Stimulated activated memory B cell treated with anti-CD40 and anti-IgM and Interleukin-4, amounts not matched to agents 10 μg/mL and 1 μg/mL and 100 μg/mL, for 72 hours (primary cell): ENCODE results near the gene ABI1.

Experiments
- ATAC-seq: fragments of 150-1000 bp; cut with Tn5 transposase; 2 replicates; pipeline ENCODE4 v1.10.0; 2021
- H3K27ac Mint-ChIP-seq: one replicate; pipeline ENCODE4 v1.8.0; 2022; ENCODE audit warnings: mild to moderate bottlenecking, mixed read lengths
- H3K27me3 Mint-ChIP-seq: one replicate; pipeline ENCODE4 v1.8.0; 2022; ENCODE audit warnings: mixed read lengths
- H3K36me3 Mint-ChIP-seq: one replicate; pipeline ENCODE4 v1.8.0; 2022; ENCODE audit warnings: mixed read lengths
- H3K4me1 Mint-ChIP-seq: one replicate; pipeline ENCODE4 v1.8.0; 2022; ENCODE audit warnings: mixed read lengths
- H3K4me3 Mint-ChIP-seq: one replicate; pipeline ENCODE4 v1.8.0; 2022; ENCODE audit warnings: mild to moderate bottlenecking, moderate library complexity, mixed read lengths
- H3K9me3 Mint-ChIP-seq: one replicate; pipeline ENCODE4 v1.8.0; 2022; ENCODE audit warnings: mixed read lengths

Gene ABI1

GRCh38 chr10:26730552-26730951 lies 130.2 kb downstream of the ABI1 start:
- Mint-ChIP-seq H3K27ac (peak overlapping the region; percentile 54), H3K36me3 (peaks cover 53% of the 10 kb centered on the region)
- peak; percentile 67 for ATAC-seq

DNA sequence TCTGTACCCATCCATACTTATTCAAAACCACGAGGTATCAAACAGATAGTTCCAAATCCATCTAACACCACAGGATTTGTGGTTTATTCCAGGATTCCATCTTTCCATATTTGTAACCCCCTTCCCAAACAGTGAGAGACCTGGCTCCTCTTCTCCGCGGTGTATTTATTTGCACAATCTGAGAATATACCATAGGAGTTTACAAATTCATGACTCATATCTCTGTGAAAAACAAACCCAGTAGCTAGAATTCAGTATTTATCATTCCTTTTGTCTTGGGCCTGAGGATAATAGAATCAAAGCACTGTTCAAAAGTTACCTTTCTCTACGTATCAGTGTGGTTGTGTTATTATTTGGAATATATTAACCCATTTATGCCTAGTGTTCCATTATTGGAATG lies 131.4 kb downstream of the ABI1 start:
- no peak overlapping the region for H3K27ac Mint-ChIP-seq
- no peaks in the 10 kb centered on the region for H3K9me3 Mint-ChIP-seq
- H3K36me3 Mint-ChIP-seq, result peaks cover 44% of the 10 kb centered on the region
- H3K4me1 Mint-ChIP-seq, result peaks cover 16% of the 10 kb centered on the region
- no peak overlapping the region for H3K4me3 Mint-ChIP-seq
- no peak for ATAC-seq
- H3K27me3 Mint-ChIP-seq, result no peaks in the 10 kb centered on the region

More at GRCh38 chr10:26730552-26730951, 130.2 kb downstream of the ABI1 start:
- Mint-ChIP-seq H3K4me3 (no peak overlapping the region), H3K9me3 (no peaks in the 10 kb centered on the region), H3K27me3 (no peaks in the 10 kb centered on the region), H3K4me1 (peaks cover 16% of the 10 kb centered on the region)

DNA sequence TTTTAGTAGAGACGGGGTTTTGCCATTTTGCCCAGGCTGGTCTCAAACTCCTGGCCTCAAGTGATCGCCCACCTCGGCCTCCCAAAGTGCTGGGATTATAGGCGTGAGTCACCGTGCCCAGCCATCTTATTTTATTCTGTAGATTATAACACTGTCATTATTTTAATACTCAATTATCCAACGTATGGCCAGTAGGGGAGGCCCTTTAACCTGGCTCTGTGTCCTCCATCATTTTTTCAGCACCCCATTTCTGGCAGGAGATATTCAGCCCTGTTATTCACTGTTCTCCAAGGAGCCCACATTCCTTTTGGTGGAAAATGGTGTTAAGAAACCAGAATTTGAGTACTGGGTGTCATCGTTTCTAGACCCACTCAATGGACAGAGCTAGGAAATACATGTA lies 131.8 kb downstream of the ABI1 start:
- H3K9me3 Mint-ChIP-seq, result no peaks in the 10 kb centered on the region
- no peak for ATAC-seq
- no peak overlapping the region for H3K27ac Mint-ChIP-seq
- H3K27me3 Mint-ChIP-seq, result no peaks in the 10 kb centered on the region
- H3K36me3 Mint-ChIP-seq, result peaks cover 46% of the 10 kb centered on the region
- H3K4me3 Mint-ChIP-seq, result no peak overlapping the region
- H3K4me1 Mint-ChIP-seq, result peaks cover 16% of the 10 kb centered on the region

GRCh38 chr10:26727005-26727404 lies 133.8 kb downstream of the ABI1 start:
- H3K4me3 Mint-ChIP-seq, result no peak overlapping the region
- peaks cover 16% of the 10 kb centered on the region for H3K4me1 Mint-ChIP-seq
- H3K9me3 Mint-ChIP-seq, result no peaks in the 10 kb centered on the region
- peaks cover 35% of the 10 kb centered on the region for H3K36me3 Mint-ChIP-seq
- no peaks in the 10 kb centered on the region for H3K27me3 Mint-ChIP-seq
- no peak overlapping the region for H3K27ac Mint-ChIP-seq
- ATAC-seq, result no peak

DNA sequence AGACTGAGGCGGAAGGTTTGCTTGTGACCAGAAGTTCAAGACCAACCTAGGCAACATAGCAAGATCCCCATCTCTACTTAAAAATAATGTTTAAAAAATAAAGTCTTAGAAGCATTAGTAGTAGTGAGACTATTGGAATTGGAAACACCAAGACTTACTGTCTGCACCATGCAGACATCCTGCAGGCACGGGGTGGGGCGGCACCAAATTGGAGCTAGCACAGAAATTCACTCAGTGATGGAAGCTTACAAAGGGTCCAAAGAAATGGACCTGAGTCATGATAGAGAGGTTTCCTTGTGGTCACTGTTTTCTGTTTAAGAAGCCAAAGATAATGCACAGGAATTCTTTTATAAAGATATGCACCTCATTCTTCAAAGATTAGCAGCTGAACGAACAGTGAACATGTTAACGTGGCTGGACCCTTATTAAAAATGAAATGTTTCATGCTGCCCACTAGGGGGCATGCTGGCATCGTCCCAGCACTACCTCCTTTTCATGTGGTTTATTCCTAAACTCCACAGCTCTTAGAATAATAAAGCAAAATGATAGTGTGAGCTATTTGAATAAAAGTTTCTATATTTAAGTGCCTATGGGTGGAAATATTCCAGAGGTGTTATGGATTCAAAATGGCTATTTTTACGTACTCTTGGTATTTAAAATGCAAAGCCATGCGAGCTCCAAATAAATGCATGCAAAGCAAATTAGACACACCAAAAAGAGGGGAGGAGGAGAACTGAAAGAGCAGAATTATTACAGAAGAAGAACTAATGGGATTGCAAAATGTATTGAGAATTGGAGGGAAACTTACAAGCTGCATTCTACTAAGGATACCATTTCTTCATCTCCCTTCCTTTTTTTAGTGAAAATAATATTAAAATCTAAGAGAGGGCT lies 134.7 kb downstream of the ABI1 start:
- H3K36me3 Mint-ChIP-seq, result peaks cover 27% of the 10 kb centered on the region
- no peaks in the 10 kb centered on the region for H3K27me3 Mint-ChIP-seq
- peaks cover 16% of the 10 kb centered on the region for H3K4me1 Mint-ChIP-seq
- ATAC-seq, result no peak
- no peaks in the 10 kb centered on the region for H3K9me3 Mint-ChIP-seq
- H3K27ac Mint-ChIP-seq, result peak overlapping the region; percentile 35
- no peak overlapping the region for H3K4me3 Mint-ChIP-seq

DNA sequence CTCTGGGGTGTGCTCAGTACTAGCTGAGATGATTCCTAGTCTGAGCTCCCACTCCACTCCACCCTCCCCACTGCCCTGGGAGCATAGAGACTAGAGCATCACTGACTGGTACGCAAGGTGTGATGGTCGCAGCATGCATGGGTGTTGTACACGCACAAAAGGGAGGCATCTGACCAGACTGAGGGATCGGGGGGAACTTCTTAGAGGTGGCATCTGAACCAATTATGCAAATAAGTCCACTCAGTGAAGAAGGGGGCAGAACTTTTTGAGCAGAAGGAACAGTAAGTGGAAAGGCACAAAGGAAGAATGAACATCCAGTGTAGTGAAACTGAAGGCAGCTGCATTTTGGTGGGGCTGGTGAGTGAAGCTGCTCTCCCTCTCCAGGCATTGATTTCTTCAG lies 137.7 kb downstream of the ABI1 start:
- peaks cover 31% of the 10 kb centered on the region for H3K36me3 Mint-ChIP-seq
- H3K4me3 Mint-ChIP-seq, result no peak overlapping the region
- no peak overlapping the region for H3K27ac Mint-ChIP-seq
- ATAC-seq, result no peak
- H3K9me3 Mint-ChIP-seq, result no peaks in the 10 kb centered on the region
- no peaks in the 10 kb centered on the region for H3K27me3 Mint-ChIP-seq
- peaks cover 6% of the 10 kb centered on the region for H3K4me1 Mint-ChIP-seq

GRCh38 chr10:26721561-26721960 lies 139.2 kb downstream of the ABI1 start:
- Mint-ChIP-seq H3K27ac (no peak overlapping the region), H3K36me3 (peaks cover 23% of the 10 kb centered on the region), H3K9me3 (no peaks in the 10 kb centered on the region), H3K27me3 (no peaks in the 10 kb centered on the region), H3K4me3 (no peak overlapping the region), H3K4me1 (peaks cover 6% of the 10 kb centered on the region)
- no peak for ATAC-seq

DNA sequence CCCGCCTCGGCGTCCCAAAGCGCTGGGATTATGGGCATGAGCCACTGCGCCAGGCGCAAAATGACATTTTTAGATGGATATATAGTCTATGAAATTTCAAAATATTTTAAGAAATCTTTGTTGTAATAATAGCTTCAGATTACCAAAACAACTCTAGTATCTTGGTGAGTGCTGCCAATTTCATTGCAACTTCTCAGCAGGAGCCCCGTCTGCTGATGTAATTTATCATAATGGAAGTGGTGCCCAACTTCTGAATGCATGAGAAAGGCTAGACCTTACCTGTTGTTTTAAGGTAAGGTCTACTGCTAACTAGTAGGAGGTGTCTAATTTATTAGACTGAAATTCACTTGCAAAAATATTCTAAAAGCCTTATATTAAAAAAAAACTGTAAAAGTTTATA lies 143.3 kb downstream of the ABI1 start:
- no peaks in the 10 kb centered on the region for H3K27me3 Mint-ChIP-seq
- no peak for ATAC-seq
- no peaks in the 10 kb centered on the region for H3K9me3 Mint-ChIP-seq
- no peak overlapping the region for H3K27ac Mint-ChIP-seq
- no peak overlapping the region for H3K4me3 Mint-ChIP-seq
- no peaks in the 10 kb centered on the region for H3K4me1 Mint-ChIP-seq
- H3K36me3 Mint-ChIP-seq, result peaks cover 53% of the 10 kb centered on the region

GRCh38 chr10:26715137-26715487 lies 145.6 kb downstream of the ABI1 start:
- ATAC-seq, result no peak
- Mint-ChIP-seq H3K4me3 (no peak overlapping the region), H3K27me3 (no peaks in the 10 kb centered on the region), H3K4me1 (no peaks in the 10 kb centered on the region), H3K9me3 (no peaks in the 10 kb centered on the region), H3K27ac (no peak overlapping the region), H3K36me3 (peaks cover 56% of the 10 kb centered on the region)

DNA sequence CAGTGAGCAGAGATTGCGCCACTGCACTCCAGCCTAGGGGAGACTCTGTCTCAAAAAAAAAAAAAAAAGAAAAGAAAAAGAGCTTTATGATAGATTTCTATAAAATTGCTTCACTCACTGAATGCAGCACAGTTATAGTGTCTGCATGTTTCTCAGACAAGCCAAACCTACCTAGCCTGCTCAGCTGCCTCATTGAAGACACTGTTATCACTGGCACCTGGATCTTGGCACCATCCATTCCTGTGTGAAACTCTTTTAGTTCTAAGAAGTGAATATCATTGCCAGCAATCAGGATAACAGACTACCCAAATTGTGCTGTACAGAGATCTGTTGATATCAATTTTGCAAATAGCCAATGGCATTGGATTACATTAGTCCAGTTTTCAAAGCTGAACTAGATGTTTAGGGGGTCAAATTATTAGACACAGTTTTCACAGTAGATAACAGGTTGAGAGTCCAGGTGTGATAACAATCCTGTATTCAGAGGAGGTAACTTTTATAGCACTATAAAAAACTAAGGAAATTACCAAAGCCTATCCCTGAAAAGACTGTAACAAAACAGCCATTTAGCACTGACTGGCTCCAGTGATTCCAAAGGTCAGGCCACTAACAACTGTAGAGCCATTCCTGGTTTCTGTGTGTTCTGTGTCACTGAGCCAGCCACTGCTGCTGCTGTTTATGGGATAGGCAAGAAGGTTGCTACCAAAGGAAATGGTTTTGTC lies 146.2 kb downstream of the ABI1 start:
- no peaks in the 10 kb centered on the region for H3K4me1 Mint-ChIP-seq
- H3K27ac Mint-ChIP-seq, result no peak overlapping the region
- no peaks in the 10 kb centered on the region for H3K27me3 Mint-ChIP-seq
- H3K36me3 Mint-ChIP-seq, result peaks cover 56% of the 10 kb centered on the region
- H3K9me3 Mint-ChIP-seq, result no peaks in the 10 kb centered on the region
- no peak overlapping the region for H3K4me3 Mint-ChIP-seq
- ATAC-seq, result no peak

DNA sequence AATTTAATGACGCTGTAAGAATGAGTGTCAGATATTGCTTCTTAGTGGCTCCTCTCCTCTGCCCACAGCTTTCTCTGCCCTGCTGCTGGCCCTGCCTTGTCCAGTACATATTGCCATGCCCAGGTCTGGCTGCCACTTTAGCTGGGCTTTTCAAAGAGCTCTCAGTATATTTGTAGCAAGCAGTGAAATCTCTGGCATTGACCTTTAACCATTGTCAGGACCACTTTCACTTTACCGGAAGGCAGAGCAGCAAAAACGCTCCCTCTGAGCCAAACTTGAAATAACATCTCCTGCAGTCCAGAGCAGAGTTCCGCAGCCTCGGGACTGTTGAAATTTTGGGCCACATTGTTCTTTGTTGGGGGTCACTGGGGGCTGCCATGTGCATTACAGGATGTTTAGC lies 149.4 kb downstream of the ABI1 start:
- H3K27me3 Mint-ChIP-seq, result no peaks in the 10 kb centered on the region
- H3K36me3 Mint-ChIP-seq, result peaks cover 70% of the 10 kb centered on the region
- no peaks in the 10 kb centered on the region for H3K4me1 Mint-ChIP-seq
- ATAC-seq, result no peak
- no peak overlapping the region for H3K27ac Mint-ChIP-seq
- H3K9me3 Mint-ChIP-seq, result no peaks in the 10 kb centered on the region
- H3K4me3 Mint-ChIP-seq, result no peak overlapping the region

- Mint-ChIP-seq H3K27me3 (no peaks in the 10 kb centered on the region), H3K27ac (no peak overlapping the region), H3K36me3 (peaks cover 54% of the 10 kb centered on the region), H3K4me1 (peaks cover 5% of the 10 kb centered on the region), H3K4me3 (no peak overlapping the region), H3K9me3 (no peaks in the 10 kb centered on the region)
- ATAC-seq, result no peak
Observed at GRCh38 chr10:26706936-26707335, 153.8 kb downstream of the ABI1 start.

- H3K9me3 Mint-ChIP-seq, result no peaks in the 10 kb centered on the region
- peaks cover 9% of the 10 kb centered on the region for H3K4me1 Mint-ChIP-seq
- no peak overlapping the region for H3K4me3 Mint-ChIP-seq
- H3K36me3 Mint-ChIP-seq, result peaks cover 57% of the 10 kb centered on the region
- no peak for ATAC-seq
- no peak overlapping the region for H3K27ac Mint-ChIP-seq
- H3K27me3 Mint-ChIP-seq, result no peaks in the 10 kb centered on the region
Observed at GRCh38 chr10:26706206-26706605, 154.6 kb downstream of the ABI1 start.

- H3K4me3 Mint-ChIP-seq, result no peak overlapping the region
- H3K27ac Mint-ChIP-seq, result no peak overlapping the region
- ATAC-seq, result no peak
- no peaks in the 10 kb centered on the region for H3K9me3 Mint-ChIP-seq
- peaks cover 63% of the 10 kb centered on the region for H3K36me3 Mint-ChIP-seq
- H3K27me3 Mint-ChIP-seq, result no peaks in the 10 kb centered on the region
- peaks cover 21% of the 10 kb centered on the region for H3K4me1 Mint-ChIP-seq
Observed at GRCh38 chr10:26703974-26704373, 156.8 kb downstream of the ABI1 start.

GRCh38 chr10:26703096-26703495 lies 157.7 kb downstream of the ABI1 start:
- Mint-ChIP-seq H3K27me3 (no peaks in the 10 kb centered on the region), H3K4me3 (no peak overlapping the region), H3K27ac (no peak overlapping the region), H3K9me3 (no peaks in the 10 kb centered on the region), H3K4me1 (peaks cover 29% of the 10 kb centered on the region), H3K36me3 (peaks cover 54% of the 10 kb centered on the region)
- no peak for ATAC-seq
